OCI-LY7 (cell line): ENCODE measurements around the gene TCP10L.

Source experiments
- CTCF ChIP-seq: fragments of 200-600 bp; sonication (generic); conservative IDR thresholded peaks from 2 replicates; pipeline ENCODE4 v1.5.1; 2014; ENCODE audit warnings: mild to moderate bottlenecking, antibody characterized with exemption, low read length, moderate library complexity, mixed read lengths
- EZH2phosphoT487 ChIP-seq: fragments of 200-600 bp; sonication (generic); IDR thresholded peaks from 2 replicates; pipeline ENCODE4 v1.6.1; 2018; ENCODE audit warnings: low read depth, borderline replicate concordance, mild to moderate bottlenecking, mixed run types, antibody characterized with exemption, low read length, moderate library complexity, mixed read lengths

- TF ChIP-seq CTCF: no peak
- TF ChIP-seq EZH2phosphoT487: no peak
Measured at GRCh38 chr21:32599526-32599925, 14.2 kb upstream of the TCP10L start.
